IMR-90 (cell line): ENCODE measurements around the gene DIRAS3. TPM values are rescaled to one million over a fixed set of nuclear protein-coding genes. Genes with fewer than 3 reads are reported as not detected.

Experiments
- ATAC-seq: fragments of 200-7000 bp; cut with Tn5 transposase; 2 replicates; pipeline ENCODE4 v1.9.1; 2020; ENCODE audit warnings: low read depth, mild to moderate bottlenecking, moderate library complexity
- BruUV-seq: library from RNA; stranded (reverse); fragments of 400-500 nt; replicated peaks from 2 replicates; lab custom pipeline; 2021; lab: Mats Ljungman, UMichigan
- CTCF ChIA-PET: fragments of 300-600 bp; formaldehyde crosslinking; extraction: SDS; loops from one replicate; lab custom pipeline; 2021; ENCODE audit warnings: antibody characterized with exemption; lab: Yijun Ruan, JAX
- POLR2A ChIA-PET: fragments of 300-600 bp; sonication (Branson Sonifier 250); formaldehyde crosslinking; loops from one replicate; lab custom pipeline; 2022; ENCODE audit warnings: antibody characterized with exemption; ENCODE audit not compliant: unreplicated experiment; lab: Charles Lee
- DNase-seq: peaks from one replicate; pipeline ENCODE4 v3.0.0; 2013
- H2AFZ ChIP-seq: replicated peaks from 2 replicates; pipeline ENCODE3; 2013; ENCODE audit warnings: low read length, mild to moderate bottlenecking; ENCODE audit not compliant: poor library complexity
- H2AK5ac ChIP-seq: 2 replicates; pipeline ENCODE4 v1.6.1; 2013; ENCODE audit warnings: low read depth, low read length, inconsistent platforms
- H2AK9ac ChIP-seq: replicated peaks from 2 replicates; pipeline ENCODE3; 2013; ENCODE audit warnings: mild to moderate bottlenecking, low read depth, low read length, moderate library complexity; ENCODE audit not compliant: poor library complexity
- H2BK120ac ChIP-seq: 2 replicates; pipeline ENCODE4 v1.6.1; 2013; ENCODE audit warnings: low read depth, low read length, inconsistent platforms
- H2BK15ac ChIP-seq: 3 replicates; pipeline ENCODE4 v1.6.1; 2013; ENCODE audit warnings: low read depth, low read length, inconsistent platforms
- H2BK20ac ChIP-seq: 2 replicates; pipeline ENCODE4 v1.6.1; 2013; ENCODE audit warnings: low read depth, mild to moderate bottlenecking, inconsistent platforms, low read length, moderate library complexity
- H2BK5ac ChIP-seq: 2 replicates; pipeline ENCODE4 v1.6.1; 2013; ENCODE audit warnings: mild to moderate bottlenecking, low read depth, low read length, inconsistent platforms; ENCODE audit not compliant: poor library complexity, severe bottlenecking
- H3K14ac ChIP-seq: replicated peaks from 2 replicates; pipeline ENCODE4 v1.6.1; 2013; ENCODE audit warnings: low read depth, low read length, inconsistent platforms
- H3K18ac ChIP-seq: 2 replicates; pipeline ENCODE4 v1.6.1; 2013; ENCODE audit warnings: low read depth, low read length, control low read depth
- H3K23ac ChIP-seq: 2 replicates; pipeline ENCODE4 v1.6.1; 2013; ENCODE audit warnings: low read depth, low read length, inconsistent platforms
- H3K27ac ChIP-seq: 2 replicates; pipeline ENCODE4 v1.5.1; 2013; ENCODE audit warnings: mild to moderate bottlenecking, control low read depth, low read length; ENCODE audit not compliant: insufficient read depth
- H3K27me3 ChIP-seq: 2 replicates; pipeline ENCODE4 v1.6.1; 2013; ENCODE audit warnings: low read length; ENCODE audit not compliant: control insufficient read depth, insufficient read depth
- H3K36me3 ChIP-seq: 2 replicates; pipeline ENCODE4 v1.6.1; 2013; ENCODE audit warnings: low read length, mixed read lengths; ENCODE audit not compliant: control insufficient read depth, insufficient read depth
- H3K4ac ChIP-seq: 2 replicates; pipeline ENCODE4 v1.6.1; 2013; ENCODE audit warnings: low read depth, low read length, inconsistent platforms
- H3K4me1 ChIP-seq: 2 replicates; pipeline ENCODE4 v1.6.1; 2013; ENCODE audit warnings: low read length, mixed read lengths; ENCODE audit not compliant: control insufficient read depth, insufficient read depth
- H3K4me2 ChIP-seq: 2 replicates; pipeline ENCODE4 v1.6.1; 2013; ENCODE audit warnings: low read depth, mild to moderate bottlenecking, control low read depth, low read length, moderate library complexity
- H3K4me3 ChIP-seq: 2 replicates; pipeline ENCODE4 v1.5.1; 2013; ENCODE audit warnings: low read depth, mild to moderate bottlenecking, control low read depth, low read length, moderate library complexity; ENCODE audit not compliant: insufficient read depth
- H3K56ac ChIP-seq: 2 replicates; pipeline ENCODE4 v1.6.1; 2013; ENCODE audit warnings: low read length, inconsistent platforms; ENCODE audit not compliant: insufficient read depth; ENCODE audit errors: extremely low read depth
- H3K79me1 ChIP-seq, 2 experiments: 2 replicates each; pipeline ENCODE4 v1.6.1; 2013; ENCODE audit warnings: low read length in 2 of 2, inconsistent platforms in 1 of 2, low read depth in 1 of 2
- H3K9ac ChIP-seq: 2 replicates; pipeline ENCODE4 v1.6.1; 2013; ENCODE audit warnings: low read depth, low read length, control low read depth
- H3K9me1 ChIP-seq: 2 replicates; pipeline ENCODE4 v1.6.1; 2013; ENCODE audit warnings: low read length, inconsistent platforms; ENCODE audit not compliant: insufficient read depth
- H3K9me3 ChIP-seq: 2 replicates; pipeline ENCODE4 v1.6.1; 2013; ENCODE audit warnings: low read length; ENCODE audit not compliant: control insufficient read depth, insufficient read depth
- H4K20me1 ChIP-seq: 2 replicates; pipeline ENCODE4 v1.6.1; 2013; ENCODE audit warnings: low read length, inconsistent platforms; ENCODE audit not compliant: insufficient read depth
- H4K5ac ChIP-seq: 2 replicates; pipeline ENCODE4 v1.6.1; 2013; ENCODE audit warnings: mild to moderate bottlenecking, low read depth, low read length, control low read depth
- H4K8ac ChIP-seq, 2 experiments: 2 replicates each; pipeline ENCODE4 v1.6.1; 2013; ENCODE audit warnings: low read depth in 2 of 2, low read length in 2 of 2, control low read depth in 1 of 2, inconsistent platforms in 1 of 2
- H4K91ac ChIP-seq: 2 replicates; pipeline ENCODE4 v1.6.1; 2013; ENCODE audit warnings: low read depth, low read length, inconsistent platforms; ENCODE audit not compliant: insufficient read depth
- ELK1 ChIP-seq: fragments of 150-350 bp; IDR thresholded peaks from 2 replicates; pipeline ENCODE4 v1.6.1; 2016; ENCODE audit warnings: low read depth, mild to moderate bottlenecking, low read length, moderate library complexity, borderline replicate concordance
- MXI1 ChIP-seq: IDR thresholded peaks from 2 replicates; pipeline ENCODE4 v1.6.1; 2012; ENCODE audit warnings: low read depth, mild to moderate bottlenecking, low read length, moderate library complexity, borderline replicate concordance
- NFE2L2 ChIP-seq: fragments of 150-350 bp; IDR thresholded peaks from 2 replicates; pipeline ENCODE4 v1.6.1; 2016; ENCODE audit warnings: low read depth, mild to moderate bottlenecking, low read length
- POLR2A ChIP-seq: IDR thresholded peaks from 2 replicates; pipeline ENCODE4 v1.6.1; 2012; ENCODE audit warnings: mild to moderate bottlenecking, low read depth, low read length
- RCOR1 ChIP-seq: IDR thresholded peaks from 2 replicates; pipeline ENCODE4 v1.6.1; 2012; ENCODE audit warnings: mild to moderate bottlenecking, low read length, improper control_type of control experiment; ENCODE audit not compliant: insufficient replicate concordance
- USF2 ChIP-seq: fragments of 150-350 bp; IDR thresholded peaks from 2 replicates; pipeline ENCODE4 v1.6.1; 2017; ENCODE audit warnings: mild to moderate bottlenecking, antibody characterized with exemption, low read length, low read depth
- WGBS, 2 experiments: methylation state at CpG; one replicate each; pipeline versions ENCODE4 v1.1.5 to v1.1.7; 2013; ENCODE audit warnings: missing lambda C conversion rate in 2 of 2; ENCODE audit not compliant: insufficient read length in 1 of 2; ENCODE audit errors: extremely low coverage in 2 of 2; 5-methylcytosine and 5-hydroxymethylcytosine counted together
- dilution Hi-C: fragments of 300-500 bp; cut with HindIII; formaldehyde crosslinking; loops from one replicate; pipeline ENCODE4 v1.14.3; 2018; ENCODE audit warnings: low sequenced_read_pairs; ENCODE audit not compliant: unreplicated experiment
- in situ Hi-C: fragments of 300-500 bp; cut with MboI; formaldehyde crosslinking; loops from 3 replicates; pipeline ENCODE4 v1.14.3; 2019; ENCODE audit warnings: low sequenced_read_pairs, inconsistent platforms, mixed read lengths
- intact Hi-C: fragments of 100-400 bp; cut with micrococcal nuclease; formaldehyde crosslinking; loops from 2 replicates; pipeline ENCODE4 v1.10.0; 2022
- polyA plus RNA-seq, 3 experiments: library from polyadenylated mRNA; depleted of rRNA; stranded (reverse); fragments of >200 nt; gene quantifications; 2 replicates each; pipeline ENCODE4 v1.2.3, GENCODE V29; 2012; ENCODE audit warnings: low replicate concordance in 1 of 3
- total RNA-seq: library from RNA; depleted of rRNA; stranded (reverse); fragments of >200 nt; gene quantifications from 2 replicates; pipeline ENCODE4 v1.2.3, GENCODE V29; 2012

The DIRAS3 gene
- total and polyA plus RNA-seq, 2 of the 4 experiments (the other 2 are of a cell fraction) = 8.6 to 14.6 TPM

- Histone ChIP-seq H4K20me1 (no peaks in the 10 kb centered on the region), H3K14ac (no peak overlapping the region), H2BK20ac (no peak overlapping the region), H3K4me1 (no peaks in the 10 kb centered on the region), H4K8ac (no peak overlapping the region), H3K4me3 (no peak overlapping the region), H4K91ac (no peak overlapping the region), H2BK120ac (no peak overlapping the region), H3K36me3 (no peaks in the 10 kb centered on the region), H3K9me3 (no peaks in the 10 kb centered on the region), H3K27ac (no peak overlapping the region), H4K5ac (no peak overlapping the region), H3K56ac (no peak overlapping the region), H3K27me3 (no peaks in the 10 kb centered on the region), H3K79me1 (no peaks in the 10 kb centered on the region), H2AK9ac (no peak overlapping the region), H2AFZ (no peak overlapping the region), H2BK5ac (no peak overlapping the region), H3K9me1 (no peaks in the 10 kb centered on the region), H3K18ac (no peak overlapping the region), H3K4me2 (no peak overlapping the region), H3K9ac (no peak overlapping the region), H2BK15ac (no peak overlapping the region), H3K4ac (no peak overlapping the region), H3K23ac (no peak overlapping the region), H2AK5ac (no peak overlapping the region)
- no CpG with 5 or more reads among the region's 3 CpGs for WGBS, 2 experiments
- CTCF ChIA-PET = no interaction called here
- dilution Hi-C loops = no loop called here
- POLR2A ChIA-PET = no interaction called here
- intact Hi-C loops = no loop called here
- BruUV-seq = no TSS peak
- no peak for TF ChIP-seq NFE2L2
- no peak for TF ChIP-seq RCOR1
- TF ChIP-seq ELK1 = no peak
- no peak for TF ChIP-seq POLR2A
- no peak for TF ChIP-seq USF2
- TF ChIP-seq MXI1 = no peak
- in situ Hi-C loops = no loop called here
- no peak for DNase-seq
- no peak for ATAC-seq
Observed at GRCh38 chr1:68047659-68048026, 2.8 kb downstream of the DIRAS3 start.
